Testis (tissue), 3 donors: ENCODE measurements around the gene GREB1L. TPM values are rescaled to one million over a fixed set of nuclear protein-coding genes. Genes with fewer than 3 reads are reported as not detected.

Experiments
- DNase-seq: peaks from one replicate; pipeline ENCODE4 v3.0.0-alpha.2; 2019
- H3K27ac ChIP-seq, 2 donors: fragments of 200-600 bp; sonication (generic); one replicate each; pipeline ENCODE4 v1.5.1; 2019
- H3K27me3 ChIP-seq: fragments of 200-600 bp; sonication (generic); one replicate; pipeline ENCODE4 v1.5.1; 2019
- H3K36me3 ChIP-seq: fragments of 200-600 bp; sonication (generic); one replicate; pipeline ENCODE4 v1.5.1; 2017; ENCODE audit warnings: low read depth; ENCODE audit errors: missing control alignments
- H3K4me1 ChIP-seq: fragments of 200-600 bp; sonication (generic); one replicate; pipeline ENCODE4 v1.5.1; 2019
- H3K4me3 ChIP-seq, 2 donors: fragments of 200-600 bp; sonication (generic); one replicate each; pipeline ENCODE4 v1.5.1; 2017 to 2019
- H3K9me3 ChIP-seq: fragments of 200-600 bp; sonication (generic); one replicate; pipeline ENCODE4 v1.5.1; 2017
- POLR2A ChIP-seq: fragments of 450-650 bp; IDR thresholded peaks from one replicate; pipeline ENCODE4 v1.6.1; 2017; ENCODE audit warnings: antibody characterized with exemption, mild to moderate bottlenecking, moderate library complexity
- WGBS, 2 donors: methylation state at CpG; one replicate each; pipeline ENCODE4 v1.1.5; 2018; 5-methylcytosine and 5-hydroxymethylcytosine counted together
- intact Hi-C: fragments of 100-400 bp; cut with DNase I; formaldehyde crosslinking; loops from one replicate; pipeline ENCODE4 v1.15.1; 2023; ENCODE audit warnings: low total_unique reads
- polyA plus RNA-seq: library from polyadenylated mRNA; stranded (reverse); fragments of 350-450 nt; fragmentation: Illumina TruSeq; extraction: RNeasy Lipid Tissue Mini Kit (QIAGEN cat#74804); gene quantifications from one replicate; pipeline ENCODE4 v1.2.3, GENCODE V29; 2014; ENCODE audit warnings: low read depth, low replicate concordance; ENCODE audit not compliant: insufficient read depth
- total RNA-seq, 2 donors: library from RNA; depleted of rRNA; stranded (reverse); fragments of >200 nt; gene quantifications; one replicate each; pipeline ENCODE4 v1.2.3, GENCODE V29; 2016
- TF ChIP-seq, protein P1 (sequence below), 3 experiments: fragments of 450-650 bp in 2 of 3; fragments of 200-600 bp in 1 of 3; sonication (generic) in 1 of 3; IDR thresholded peaks; one replicate each; pipeline ENCODE4 v1.5.1; 2016 to 2019; ENCODE audit warnings: antibody characterized with exemption in 3 of 3, mild to moderate bottlenecking in 2 of 3, moderate library complexity in 1 of 3

GREB1L gene
- total and polyA plus RNA-seq, 3 donors from 2014 or later = 11.9 to 40.6 (median 38.4) TPM

DNA sequence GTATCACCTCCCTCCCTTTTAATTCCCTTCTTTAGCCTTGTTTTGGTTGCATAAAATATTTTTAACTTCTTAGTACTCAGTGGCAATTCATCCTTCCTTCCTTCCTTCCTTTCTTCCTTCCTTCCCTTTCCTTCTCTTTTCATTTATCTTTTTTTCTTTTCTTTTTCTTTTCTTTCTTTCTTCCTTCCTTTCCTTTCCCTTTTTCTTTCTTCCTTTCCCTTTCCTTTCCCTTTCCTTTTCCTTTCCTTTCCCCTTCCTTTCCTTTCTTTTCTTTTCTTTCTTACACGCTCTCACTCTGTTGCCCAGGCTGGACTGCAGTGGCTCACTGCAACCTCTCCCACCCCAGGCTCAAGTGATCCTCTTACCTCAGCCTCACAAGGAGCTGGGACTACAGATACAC is 160.2 kb downstream of the GREB1L start:
- H3K4me3 ChIP-seq = no peak overlapping the region
- H3K4me1 ChIP-seq = no peaks in the 10 kb centered on the region
- WGBS, 2 donors = 89 to 100% methylated on average over 1 of the region's 1 CpG
- H3K36me3 ChIP-seq = no peaks in the 10 kb centered on the region
- H3K27me3 ChIP-seq = no peaks in the 10 kb centered on the region
- intact Hi-C loops = no loop called here
- DNase-seq = no peak
- TF ChIP-seq, protein P1, sequence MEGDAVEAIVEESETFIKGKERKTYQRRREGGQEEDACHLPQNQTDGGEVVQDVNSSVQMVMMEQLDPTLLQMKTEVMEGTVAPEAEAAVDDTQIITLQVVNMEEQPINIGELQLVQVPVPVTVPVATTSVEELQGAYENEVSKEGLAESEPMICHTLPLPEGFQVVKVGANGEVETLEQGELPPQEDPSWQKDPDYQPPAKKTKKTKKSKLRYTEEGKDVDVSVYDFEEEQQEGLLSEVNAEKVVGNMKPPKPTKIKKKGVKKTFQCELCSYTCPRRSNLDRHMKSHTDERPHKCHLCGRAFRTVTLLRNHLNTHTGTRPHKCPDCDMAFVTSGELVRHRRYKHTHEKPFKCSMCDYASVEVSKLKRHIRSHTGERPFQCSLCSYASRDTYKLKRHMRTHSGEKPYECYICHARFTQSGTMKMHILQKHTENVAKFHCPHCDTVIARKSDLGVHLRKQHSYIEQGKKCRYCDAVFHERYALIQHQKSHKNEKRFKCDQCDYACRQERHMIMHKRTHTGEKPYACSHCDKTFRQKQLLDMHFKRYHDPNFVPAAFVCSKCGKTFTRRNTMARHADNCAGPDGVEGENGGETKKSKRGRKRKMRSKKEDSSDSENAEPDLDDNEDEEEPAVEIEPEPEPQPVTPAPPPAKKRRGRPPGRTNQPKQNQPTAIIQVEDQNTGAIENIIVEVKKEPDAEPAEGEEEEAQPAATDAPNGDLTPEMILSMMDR (IDR thresholded peaks at IDR 0.05) = no peak
- TF ChIP-seq POLR2A = no peak
- no peaks in the 10 kb centered on the region for H3K9me3 ChIP-seq
- H3K27ac ChIP-seq = no peak overlapping the region

DNA sequence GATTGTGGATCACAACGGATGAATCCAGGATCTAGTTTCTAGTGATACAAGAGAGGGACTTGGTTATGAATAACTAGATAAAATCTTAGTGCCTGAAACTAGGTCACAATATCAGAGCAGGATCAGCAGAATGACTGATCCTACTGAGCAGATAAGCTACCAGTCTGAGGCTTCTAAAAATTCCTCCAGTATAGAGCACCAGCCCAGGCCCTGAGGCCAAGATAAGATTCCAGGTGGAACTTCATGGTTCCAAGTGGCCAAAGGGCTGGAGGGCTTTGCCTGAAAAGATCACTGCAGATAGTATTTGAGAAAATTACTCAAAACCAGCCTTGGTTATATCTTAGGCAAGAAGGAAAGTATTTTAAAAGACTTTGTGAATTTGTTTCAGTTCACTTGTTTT is 162.4 kb downstream of the GREB1L start:
- no peaks in the 10 kb centered on the region for H3K27me3 ChIP-seq
- H3K36me3 ChIP-seq = no peaks in the 10 kb centered on the region
- H3K4me3 ChIP-seq = no peak overlapping the region
- no peak for TF ChIP-seq POLR2A
- TF ChIP-seq, protein P1 (IDR thresholded peaks at IDR 0.05) = no peak
- H3K27ac ChIP-seq = no peak overlapping the region
- no peaks in the 10 kb centered on the region for H3K4me1 ChIP-seq
- intact Hi-C loops = no loop called here
- no peaks in the 10 kb centered on the region for H3K9me3 ChIP-seq
- 86 to 92% methylated on average over 1 of the region's 1 CpG for WGBS, 2 donors
- no peak for DNase-seq

GRCh38 chr18:21406116-21406515 is 164.1 kb downstream of the GREB1L start:
- H3K4me3 ChIP-seq = no peak overlapping the region
- no peak for DNase-seq
- H3K36me3 ChIP-seq = no peaks in the 10 kb centered on the region
- TF ChIP-seq, protein P1 (IDR thresholded peaks at IDR 0.05) = no peak
- TF ChIP-seq POLR2A = no peak
- H3K27ac ChIP-seq = no peak overlapping the region
- 79 to 88% methylated on average over 3 of the region's 3 CpGs for WGBS, 2 donors
- no peaks in the 10 kb centered on the region for H3K27me3 ChIP-seq
- no peaks in the 10 kb centered on the region for H3K4me1 ChIP-seq
- intact Hi-C loops = no loop called here
- no peaks in the 10 kb centered on the region for H3K9me3 ChIP-seq

GRCh38 chr18:21408681-21409080 is 166.6 kb downstream of the GREB1L start:
- DNase-seq = no peak
- Histone ChIP-seq H3K27ac (no peak overlapping the region), H3K4me1 (no peaks in the 10 kb centered on the region), H3K9me3 (no peaks in the 10 kb centered on the region), H3K4me3 (no peak overlapping the region), H3K36me3 (no peaks in the 10 kb centered on the region), H3K27me3 (no peaks in the 10 kb centered on the region)
- 97 to 98% methylated on average over 3 of the region's 3 CpGs for WGBS, 2 donors
- intact Hi-C loops = no loop called here
- TF ChIP-seq, protein P1 (IDR thresholded peaks at IDR 0.05) = no peak
- TF ChIP-seq POLR2A = no peak

GRCh38 chr18:21433436-21433835 is 191.4 kb downstream of the GREB1L start:
- Histone ChIP-seq H3K9me3 (no peaks in the 10 kb centered on the region), H3K27me3 (no peaks in the 10 kb centered on the region), H3K4me1 (no peaks in the 10 kb centered on the region), H3K27ac (no peak overlapping the region), H3K36me3 (no peaks in the 10 kb centered on the region), H3K4me3 (no peak overlapping the region)
- TF ChIP-seq, protein P1 (IDR thresholded peaks at IDR 0.05) = no peak
- no peak for TF ChIP-seq POLR2A
- DNase-seq = no peak
- WGBS, 2 donors = 80 to 90% methylated on average over 1 of the region's 1 CpG
- intact Hi-C loops = no loop called here
